GM12878 (cell line): ENCODE results near the gene NOP16. TPM values are rescaled to one million over a fixed set of nuclear protein-coding genes. Genes with fewer than 3 reads are reported as not detected.

Experiments
- ATF7 ChIP-seq: fragments of 450-650 bp; IDR thresholded peaks from 2 replicates; pipeline ENCODE4 v1.6.1; 2016; ENCODE audit warnings: low read depth, mild to moderate bottlenecking
- CBX3 ChIP-seq: fragments of 200-600 bp; sonication (generic); IDR thresholded peaks from 2 replicates; pipeline ENCODE4 v1.6.1; 2016; ENCODE audit warnings: low read depth, borderline replicate concordance
- CBX5 ChIP-seq: sonication (generic); IDR thresholded peaks from 2 replicates; pipeline ENCODE4 v1.6.1; 2016; ENCODE audit warnings: low read depth, moderate library complexity, mild to moderate bottlenecking, inconsistent platforms
- CEBPB ChIP-seq, 2 experiments: fragments of 150-350 bp in 1 of 2; IDR thresholded peaks; 2 replicates each; pipeline ENCODE4 v1.6.1; 2012 to 2014; ENCODE audit warnings: low read depth in 2 of 2, low read length in 2 of 2, borderline replicate concordance in 1 of 2, inconsistent platforms in 1 of 2
- CHD4 ChIP-seq: fragments of 200-600 bp; sonication (generic); IDR thresholded peaks from 2 replicates; pipeline ENCODE4 v1.6.1; 2016; ENCODE audit warnings: mild to moderate bottlenecking
- EED ChIP-seq: sonication (generic); IDR thresholded peaks from 2 replicates; pipeline ENCODE4 v1.6.1; 2016; ENCODE audit warnings: antibody characterized with exemption, low read depth
- HDGF ChIP-seq: fragments of 450-650 bp; IDR thresholded peaks from 2 replicates; pipeline ENCODE4 v1.6.1; 2016; ENCODE audit warnings: antibody characterized with exemption
- KLF5 ChIP-seq: fragments of 450-650 bp; IDR thresholded peaks from 2 replicates; pipeline ENCODE4 v1.6.1; 2014; ENCODE audit warnings: mild to moderate bottlenecking; ENCODE audit not compliant: partially characterized antibody
- MXI1 ChIP-seq: fragments of 150-350 bp; IDR thresholded peaks from 2 replicates; pipeline ENCODE4 v1.6.1; 2011; ENCODE audit warnings: low read depth, mild to moderate bottlenecking, inconsistent platforms, low read length, improper control_type of control experiment
- NFIC ChIP-seq: IDR thresholded peaks from 2 replicates; pipeline ENCODE4 v1.6.1; 2012; ENCODE audit warnings: low read depth, mild to moderate bottlenecking, inconsistent platforms, low read length, moderate library complexity
- NFXL1 ChIP-seq: fragments of 450-650 bp; IDR thresholded peaks from 2 replicates; pipeline ENCODE4 v1.6.1; 2017; ENCODE audit warnings: antibody characterized with exemption, mild to moderate bottlenecking, borderline replicate concordance
- POLR2AphosphoS2 ChIP-seq: IDR thresholded peaks from 2 replicates; pipeline ENCODE4 v1.6.1; 2011; ENCODE audit warnings: low read depth, mild to moderate bottlenecking, low read length, improper control_type of control experiment, moderate library complexity
- POU2F2 ChIP-seq: IDR thresholded peaks from 3 replicates; pipeline ENCODE4 v1.6.1; 2011; ENCODE audit warnings: low read depth, mild to moderate bottlenecking, low read length, borderline replicate concordance
- RAD21 ChIP-seq: IDR thresholded peaks from 2 replicates; pipeline ENCODE4 v1.6.1; 2011; ENCODE audit warnings: mild to moderate bottlenecking, low read depth, low read length, moderate library complexity; ENCODE audit not compliant: insufficient read depth
- SIN3A ChIP-seq: IDR thresholded peaks from 2 replicates; pipeline ENCODE4 v1.6.1; 2012; ENCODE audit warnings: low read depth, low read length, improper control_type of control experiment
- YBX1 ChIP-seq: fragments of 450-650 bp; IDR thresholded peaks from 2 replicates; pipeline ENCODE4 v1.6.1; 2016; ENCODE audit warnings: antibody characterized with exemption
- ZSCAN29 ChIP-seq: fragments of 450-650 bp; IDR thresholded peaks from 2 replicates; pipeline ENCODE4 v1.6.1; 2017; ENCODE audit warnings: mild to moderate bottlenecking, moderate library complexity
- polyA plus RNA-seq, 11 experiments: library from polyadenylated mRNA; depleted of rRNA in 4 of 11; unstranded in 6 of 11; stranded (reverse) in 5 of 11; fragments of >200 nt; fragmentation: Nextera tagmentation in 4 of 11; fragmentation: Illumina TruSeq in 1 of 11; extraction: Ambion mirVana in 4 of 11; extraction: Trizol in 1 of 11; gene quantifications; 1 replicate in 1 of 11; 2 replicates in 10 of 11; pipeline versions ENCODE4 v1.2.1 to v1.2.3, GENCODE V29; 2011 to 2016; ENCODE audit warnings: inconsistent platforms in 2 of 11, missing spikeins in 2 of 11, low read depth in 1 of 11
- total RNA-seq, 4 experiments: library from RNA; depleted of rRNA in 3 of 4; stranded (reverse); fragments of >200 nt in 3 of 4; fragmentation: Illumina TruSeq in 1 of 4; extraction: Trizol in 1 of 4; gene quantifications; 2 replicates each; pipeline versions ENCODE4 v1.2.1 to v1.2.3, GENCODE V29; 2013 to 2021
- TF ChIP-seq, protein P1 (sequence below): fragments of 450-650 bp; IDR thresholded peaks from 2 replicates; pipeline ENCODE4 v1.6.1; 2016; ENCODE audit warnings: mild to moderate bottlenecking, moderate library complexity, borderline replicate concordance
- TF ChIP-seq, protein P2 (sequence below): IDR thresholded peaks from 2 replicates; pipeline ENCODE4 v1.6.1; 2011; ENCODE audit warnings: borderline replicate concordance, low read depth, mild to moderate bottlenecking, moderate library complexity, low read length; ENCODE audit not compliant: insufficient read depth, poor library complexity, severe bottlenecking
- TF ChIP-seq, protein P3 (sequence below): fragments of 450-650 bp; formaldehyde crosslinking; IDR thresholded peaks from 2 replicates; pipeline ENCODE4 v1.5.0; 2022; ENCODE audit warnings: mild to moderate bottlenecking, missing genetic modification characterization

Gene NOP16
- total and polyA plus RNA-seq, 10 of the 15 experiments (the other 5 are each of a cell fraction or from before 2014, with no cell fraction given), result 50.3 to 276 (median 116) TPM

DNA sequence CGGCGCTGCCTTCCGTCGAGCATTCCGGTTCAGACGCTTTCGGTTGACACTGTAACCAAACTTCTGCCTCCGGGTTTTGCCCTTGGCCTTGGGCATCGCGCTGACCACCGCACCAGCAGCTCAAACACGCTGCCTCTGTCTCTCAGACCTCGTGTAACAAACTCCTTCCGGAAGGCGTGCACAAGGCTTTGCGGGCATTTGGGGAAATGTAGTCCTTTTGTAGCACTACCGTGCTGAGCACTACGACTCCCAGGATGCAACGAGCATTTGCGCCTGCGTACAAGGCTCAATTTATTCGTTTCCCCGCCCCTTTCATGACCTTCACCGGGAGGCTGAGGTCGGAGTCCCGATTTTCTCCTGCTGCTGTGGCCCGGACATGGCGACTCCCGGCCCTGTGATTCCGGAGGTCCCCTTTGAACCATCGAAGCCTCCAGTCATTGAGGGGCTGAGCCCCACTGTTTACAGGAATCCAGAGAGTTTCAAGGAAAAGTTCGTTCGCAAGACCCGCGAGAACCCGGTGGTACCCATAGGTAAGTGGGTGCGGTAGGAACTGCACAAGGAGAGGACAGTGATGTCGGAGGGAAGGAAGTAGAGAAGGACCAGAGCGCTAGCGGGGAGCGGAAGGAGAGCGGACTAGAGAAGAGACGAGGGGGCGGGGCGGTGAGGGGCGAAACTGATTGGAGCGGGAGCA is at the start of gene NOP16, which contains the start of gene HIGD2A (continued):
- TF ChIP-seq CEBPB (IDR thresholded peaks at IDR 0.05; ENCODE audit: borderline replicate concordance in 1 of 2, low read depth in 2 of 2, low read length in 2 of 2) (no peak), YBX1 (no peak), ZSCAN29 (no peak), CBX5 (0 out of 2 replicates have a peak, but pooled peaks have one; percentile 64), CHD4 (no peak), CBX3 (no peak), EED (no peak), POU2F2 (0 out of 3 replicates have a peak, but pooled peaks have one; percentile 59), SIN3A (peak; percentile 97), RAD21 (no peak), NFXL1 (no peak), HDGF (no peak), NFIC (no peak), KLF5 (peak; percentile 58), POLR2AphosphoS2 (no peak; the same call in 1 of the 2 replicates), MXI1 (peak; percentile 100), ATF7 (peak; percentile 75)
- TF ChIP-seq, protein P1, sequence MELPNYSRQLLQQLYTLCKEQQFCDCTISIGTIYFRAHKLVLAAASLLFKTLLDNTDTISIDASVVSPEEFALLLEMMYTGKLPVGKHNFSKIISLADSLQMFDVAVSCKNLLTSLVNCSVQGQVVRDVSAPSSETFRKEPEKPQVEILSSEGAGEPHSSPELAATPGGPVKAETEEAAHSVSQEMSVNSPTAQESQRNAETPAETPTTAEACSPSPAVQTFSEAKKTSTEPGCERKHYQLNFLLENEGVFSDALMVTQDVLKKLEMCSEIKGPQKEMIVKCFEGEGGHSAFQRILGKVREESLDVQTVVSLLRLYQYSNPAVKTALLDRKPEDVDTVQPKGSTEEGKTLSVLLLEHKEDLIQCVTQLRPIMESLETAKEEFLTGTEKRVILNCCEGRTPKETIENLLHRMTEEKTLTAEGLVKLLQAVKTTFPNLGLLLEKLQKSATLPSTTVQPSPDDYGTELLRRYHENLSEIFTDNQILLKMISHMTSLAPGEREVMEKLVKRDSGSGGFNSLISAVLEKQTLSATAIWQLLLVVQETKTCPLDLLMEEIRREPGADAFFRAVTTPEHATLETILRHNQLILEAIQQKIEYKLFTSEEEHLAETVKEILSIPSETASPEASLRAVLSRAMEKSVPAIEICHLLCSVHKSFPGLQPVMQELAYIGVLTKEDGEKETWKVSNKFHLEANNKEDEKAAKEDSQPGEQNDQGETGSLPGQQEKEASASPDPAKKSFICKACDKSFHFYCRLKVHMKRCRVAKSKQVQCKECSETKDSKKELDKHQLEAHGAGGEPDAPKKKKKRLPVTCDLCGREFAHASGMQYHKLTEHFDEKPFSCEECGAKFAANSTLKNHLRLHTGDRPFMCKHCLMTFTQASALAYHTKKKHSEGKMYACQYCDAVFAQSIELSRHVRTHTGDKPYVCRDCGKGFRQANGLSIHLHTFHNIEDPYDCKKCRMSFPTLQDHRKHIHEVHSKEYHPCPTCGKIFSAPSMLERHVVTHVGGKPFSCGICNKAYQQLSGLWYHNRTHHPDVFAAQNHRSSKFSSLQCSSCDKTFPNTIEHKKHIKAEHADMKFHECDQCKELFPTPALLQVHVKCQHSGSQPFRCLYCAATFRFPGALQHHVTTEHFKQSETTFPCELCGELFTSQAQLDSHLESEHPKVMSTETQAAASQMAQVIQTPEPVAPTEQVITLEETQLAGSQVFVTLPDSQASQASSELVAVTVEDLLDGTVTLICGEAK, result peak; percentile 99
- TF ChIP-seq, protein P2, sequence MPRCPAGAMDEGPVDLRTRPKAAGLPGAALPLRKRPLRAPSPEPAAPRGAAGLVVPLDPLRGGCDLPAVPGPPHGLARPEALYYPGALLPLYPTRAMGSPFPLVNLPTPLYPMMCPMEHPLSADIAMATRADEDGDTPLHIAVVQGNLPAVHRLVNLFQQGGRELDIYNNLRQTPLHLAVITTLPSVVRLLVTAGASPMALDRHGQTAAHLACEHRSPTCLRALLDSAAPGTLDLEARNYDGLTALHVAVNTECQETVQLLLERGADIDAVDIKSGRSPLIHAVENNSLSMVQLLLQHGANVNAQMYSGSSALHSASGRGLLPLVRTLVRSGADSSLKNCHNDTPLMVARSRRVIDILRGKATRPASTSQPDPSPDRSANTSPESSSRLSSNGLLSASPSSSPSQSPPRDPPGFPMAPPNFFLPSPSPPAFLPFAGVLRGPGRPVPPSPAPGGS, result no peak
- TF ChIP-seq, protein P3, sequence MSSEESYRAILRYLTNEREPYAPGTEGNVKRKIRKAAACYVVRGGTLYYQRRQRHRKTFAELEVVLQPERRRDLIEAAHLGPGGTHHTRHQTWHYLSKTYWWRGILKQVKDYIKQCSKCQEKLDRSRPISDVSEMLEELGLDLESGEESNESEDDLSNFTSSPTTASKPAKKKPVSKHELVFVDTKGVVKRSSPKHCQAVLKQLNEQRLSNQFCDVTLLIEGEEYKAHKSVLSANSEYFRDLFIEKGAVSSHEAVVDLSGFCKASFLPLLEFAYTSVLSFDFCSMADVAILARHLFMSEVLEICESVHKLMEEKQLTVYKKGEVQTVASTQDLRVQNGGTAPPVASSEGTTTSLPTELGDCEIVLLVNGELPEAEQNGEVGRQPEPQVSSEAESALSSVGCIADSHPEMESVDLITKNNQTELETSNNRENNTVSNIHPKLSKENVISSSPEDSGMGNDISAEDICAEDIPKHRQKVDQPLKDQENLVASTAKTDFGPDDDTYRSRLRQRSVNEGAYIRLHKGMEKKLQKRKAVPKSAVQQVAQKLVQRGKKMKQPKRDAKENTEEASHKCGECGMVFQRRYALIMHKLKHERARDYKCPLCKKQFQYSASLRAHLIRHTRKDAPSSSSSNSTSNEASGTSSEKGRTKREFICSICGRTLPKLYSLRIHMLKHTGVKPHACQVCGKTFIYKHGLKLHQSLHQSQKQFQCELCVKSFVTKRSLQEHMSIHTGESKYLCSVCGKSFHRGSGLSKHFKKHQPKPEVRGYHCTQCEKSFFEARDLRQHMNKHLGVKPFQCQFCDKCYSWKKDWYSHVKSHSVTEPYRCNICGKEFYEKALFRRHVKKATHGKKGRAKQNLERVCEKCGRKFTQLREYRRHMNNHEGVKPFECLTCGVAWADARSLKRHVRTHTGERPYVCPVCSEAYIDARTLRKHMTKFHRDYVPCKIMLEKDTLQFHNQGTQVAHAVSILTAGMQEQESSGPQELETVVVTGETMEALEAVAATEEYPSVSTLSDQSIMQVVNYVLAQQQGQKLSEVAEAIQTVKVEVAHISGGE (CRISPR knock-in tag), result peak; percentile 93
